GM21737 (cell line): ENCODE data around the gene UNK.
"Not testable (repeated sequence)": the region's sequence is repeated elsewhere in the genome, so short reads cannot be mapped to it uniquely, and the experiment has no call there.

Experiments used
- ATAC-seq: cut with Tn5 transposase; IDR thresholded peaks from one replicate; pipeline ENCODE4 v1.9.1; 2021; ENCODE audit warnings: mild to moderate bottlenecking, moderate library complexity; ENCODE audit not compliant: unreplicated experiment

Gene UNK

GRCh38 chr17:75795820-75796607, 11.4 kb downstream of the UNK start:
- ATAC-seq: no peak

DNA sequence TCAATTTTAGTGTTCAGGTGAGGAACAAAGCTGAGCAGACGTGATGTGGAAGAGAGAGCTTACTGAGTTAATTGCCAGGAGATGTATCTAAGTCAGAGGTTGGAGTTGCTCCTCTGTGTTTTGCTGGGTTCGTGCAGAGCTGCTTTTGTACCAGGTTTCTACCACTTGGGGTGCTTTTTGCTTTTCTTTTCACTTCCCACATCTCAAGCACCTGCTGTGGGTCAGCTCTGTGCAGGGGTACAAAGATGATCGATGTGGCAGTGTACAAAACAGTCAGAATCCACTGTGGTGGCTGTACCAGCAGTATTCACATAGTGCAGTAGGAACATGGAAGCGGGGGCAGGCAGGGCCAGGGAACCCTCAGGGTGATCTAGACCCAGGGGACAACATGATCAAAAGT, 14.8 kb downstream of the UNK start:
- ATAC-seq: no peak

GRCh38 chr17:75803883-75804282, 19.3 kb downstream of the UNK start:
- ATAC-seq: no peak

DNA sequence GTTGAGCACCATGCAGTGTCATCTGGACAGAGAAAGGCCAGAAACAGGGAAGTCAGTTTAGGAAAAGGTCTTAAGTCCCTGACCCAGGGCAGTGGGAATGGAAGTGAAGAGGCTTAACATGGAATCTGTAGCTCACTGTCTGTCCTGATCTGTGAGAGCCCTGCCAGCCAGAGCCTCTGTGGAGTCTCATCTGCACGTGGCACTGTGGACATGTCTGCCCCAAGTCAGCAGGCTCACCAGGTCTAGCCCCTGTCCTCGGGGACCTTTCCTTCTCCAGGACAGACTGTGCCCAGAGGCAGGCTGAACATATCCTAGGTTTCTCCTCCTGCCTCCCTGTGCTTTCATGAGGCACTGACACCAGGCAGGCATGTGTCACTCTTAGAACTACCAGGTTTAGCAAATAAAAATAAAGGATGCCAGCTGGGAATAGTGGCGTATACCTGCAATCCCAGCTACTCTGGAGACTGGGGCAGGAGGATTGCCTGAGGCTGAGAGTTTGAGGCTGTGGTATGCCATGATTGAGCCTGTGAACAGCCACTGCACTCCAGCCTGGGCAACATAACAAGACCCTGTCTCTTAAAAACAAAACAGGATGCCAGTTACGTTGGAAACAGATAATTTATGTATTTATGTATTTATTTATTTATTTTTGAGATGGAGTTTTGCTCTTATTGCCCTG, 22.4 kb downstream of the UNK start:
- no peak for ATAC-seq

- no peak for ATAC-seq
Measured at GRCh38 chr17:75807861-75808260, 23.3 kb downstream of the UNK start.

DNA sequence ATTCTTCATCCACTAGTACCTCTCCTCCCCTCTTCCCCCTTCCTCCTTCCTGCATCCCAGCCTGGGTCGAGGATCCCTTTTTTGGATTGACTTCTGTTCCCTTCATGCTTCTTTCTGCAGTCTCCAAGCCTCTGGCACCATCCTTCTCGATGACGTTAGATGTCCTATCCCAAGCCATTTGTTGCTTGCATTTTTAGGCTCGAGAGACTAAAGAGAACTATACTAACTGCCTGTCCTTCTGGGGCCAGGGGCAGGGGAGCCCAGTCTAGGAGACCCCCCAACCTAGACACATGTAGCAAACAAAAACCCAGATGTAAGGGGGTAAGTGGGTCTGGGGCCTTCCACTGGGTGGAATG, 23.9 kb downstream of the UNK start:
- no peak for ATAC-seq

DNA sequence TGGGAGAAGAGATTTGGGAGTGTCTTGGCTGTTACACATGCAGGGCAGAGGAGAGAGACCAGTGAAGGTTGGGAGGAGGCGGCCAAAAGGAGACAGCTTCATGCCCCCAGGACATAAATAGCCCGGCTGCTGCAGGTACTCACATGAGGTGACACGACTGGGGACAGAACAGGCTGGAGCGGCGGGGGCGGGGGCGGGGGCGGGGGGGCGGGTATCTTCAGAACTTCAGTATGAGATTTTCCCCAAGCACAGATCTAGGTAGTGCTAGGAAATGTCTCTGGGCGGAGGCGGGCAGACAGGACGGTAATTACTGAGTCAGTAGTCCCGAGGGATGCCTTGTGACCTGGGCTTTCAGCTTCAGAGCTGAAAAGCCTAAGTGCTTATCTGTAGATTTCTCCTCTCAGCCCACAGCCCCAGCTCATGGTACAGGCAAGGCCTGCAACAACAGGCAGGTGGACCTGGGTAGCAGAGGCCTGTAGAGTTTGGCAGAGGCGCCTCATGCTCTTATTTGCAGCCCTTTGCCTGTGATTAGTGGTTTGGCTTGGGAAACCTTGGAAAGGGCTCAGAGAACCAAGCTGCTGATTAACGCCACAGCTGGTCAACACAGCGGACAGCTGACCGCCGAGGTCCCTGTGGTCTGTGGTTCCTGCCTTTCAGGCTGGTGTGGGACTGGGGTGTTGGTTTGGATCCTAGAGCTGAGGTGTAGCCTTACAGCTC, 24.5 kb downstream of the UNK start:
- ATAC-seq: peak; percentile 45

DNA sequence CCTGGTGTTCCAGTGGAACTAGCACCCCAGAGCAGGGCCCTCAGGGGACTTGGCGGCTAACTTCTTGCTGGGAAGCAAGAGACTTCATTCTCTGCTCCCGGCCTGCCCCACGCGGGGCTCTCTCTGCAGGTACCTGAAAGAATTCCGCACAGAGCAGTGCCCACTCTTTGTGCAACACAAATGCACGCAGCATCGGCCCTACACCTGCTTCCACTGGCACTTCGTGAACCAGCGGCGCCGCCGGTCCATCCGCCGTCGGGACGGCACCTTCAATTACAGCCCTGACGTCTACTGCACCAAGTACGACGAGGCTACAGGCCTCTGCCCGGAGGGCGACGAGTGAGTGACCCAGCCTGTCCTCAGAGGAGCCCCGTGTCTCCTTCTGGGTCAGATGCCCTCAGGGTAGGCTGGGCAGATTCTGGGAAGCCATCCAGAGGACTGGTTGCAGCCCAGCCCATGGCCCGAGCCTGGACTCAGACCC, 25.1 kb downstream of the UNK start:
- ATAC-seq: no peak

DNA sequence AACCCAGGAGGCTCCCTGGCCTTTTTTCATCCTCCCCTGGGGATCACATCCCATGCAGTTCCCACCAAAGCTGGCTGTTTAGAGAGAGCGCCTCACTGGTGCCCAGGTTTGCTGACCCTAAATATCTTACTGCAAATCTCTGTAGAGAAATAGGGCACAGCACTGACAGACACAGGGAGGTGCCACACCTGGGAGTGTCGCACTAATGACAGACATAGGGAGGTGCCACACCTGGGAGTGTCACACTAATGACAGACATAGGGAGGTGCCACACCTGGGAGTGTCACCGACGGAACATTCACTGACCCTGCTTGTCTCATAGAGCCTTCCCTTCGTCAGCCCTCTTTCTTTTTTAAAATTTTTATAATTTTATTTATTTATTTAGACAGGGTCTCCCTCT, 25.6 kb downstream of the UNK start:
- ATAC-seq: no peak

- not testable (repeated sequence) for ATAC-seq
Measured at GRCh38 chr17:75810756-75811155, 26.1 kb downstream of the UNK start.

DNA sequence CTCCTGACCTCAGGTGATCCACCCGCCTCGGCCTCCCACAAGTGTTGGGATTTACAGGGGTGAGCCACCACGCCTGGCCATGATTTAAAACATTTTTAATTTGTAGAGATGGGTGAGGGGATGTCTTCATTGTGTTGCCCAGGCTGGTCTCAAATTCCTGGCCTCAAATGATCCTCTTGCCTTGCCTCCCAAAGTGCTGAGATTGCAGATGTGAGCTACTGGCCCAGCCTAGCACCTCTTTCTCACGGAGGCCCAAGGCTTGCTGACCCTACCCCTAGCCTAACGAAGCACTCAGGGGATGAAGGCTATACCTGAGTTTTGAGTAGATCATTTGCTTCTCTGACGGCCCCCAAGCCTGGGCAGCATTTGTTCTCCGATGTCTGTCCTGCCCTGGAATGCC, 26.6 kb downstream of the UNK start:
- no peak for ATAC-seq

DNA sequence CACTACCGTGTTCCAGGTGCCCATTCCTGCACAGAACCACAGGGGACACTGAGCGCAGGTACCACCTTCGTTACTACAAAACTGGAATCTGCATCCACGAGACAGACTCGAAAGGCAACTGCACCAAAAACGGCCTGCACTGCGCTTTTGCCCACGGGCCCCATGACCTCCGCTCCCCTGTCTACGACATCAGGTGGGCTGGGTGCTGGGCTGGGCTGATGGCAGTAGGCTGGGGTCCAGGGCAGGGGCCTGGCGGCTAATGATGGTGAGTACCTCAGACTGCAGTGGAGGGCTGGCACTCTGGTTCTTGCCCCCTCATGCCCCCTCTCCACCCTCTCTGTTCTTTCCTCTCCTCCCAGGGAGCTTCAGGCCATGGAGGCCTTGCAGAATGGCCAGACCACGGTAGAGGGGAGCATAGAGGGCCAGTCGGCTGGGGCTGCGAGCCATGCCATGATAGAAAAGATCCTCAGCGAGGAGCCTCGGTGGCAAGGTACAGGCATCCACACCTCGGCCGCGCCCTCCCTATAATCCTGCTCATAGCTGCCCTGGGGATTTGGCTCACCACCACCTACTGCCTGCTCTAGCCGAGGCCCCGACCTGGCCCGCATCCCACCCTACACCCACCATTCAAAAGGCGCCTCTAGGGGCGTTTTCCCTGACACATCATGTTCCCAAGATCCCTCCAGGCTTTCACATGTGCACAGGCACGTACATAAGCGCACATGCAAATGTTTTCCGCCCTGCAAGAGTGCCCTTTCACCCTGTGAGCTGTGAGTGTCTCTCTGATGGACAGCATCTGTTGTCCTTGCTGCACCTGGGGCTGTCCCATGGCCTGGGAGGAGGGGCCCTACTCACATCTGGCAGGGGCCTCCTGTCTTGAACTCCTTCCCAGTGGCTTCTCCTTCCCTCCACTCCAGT, 27.7 kb downstream of the UNK start:
- no peak for ATAC-seq

DNA sequence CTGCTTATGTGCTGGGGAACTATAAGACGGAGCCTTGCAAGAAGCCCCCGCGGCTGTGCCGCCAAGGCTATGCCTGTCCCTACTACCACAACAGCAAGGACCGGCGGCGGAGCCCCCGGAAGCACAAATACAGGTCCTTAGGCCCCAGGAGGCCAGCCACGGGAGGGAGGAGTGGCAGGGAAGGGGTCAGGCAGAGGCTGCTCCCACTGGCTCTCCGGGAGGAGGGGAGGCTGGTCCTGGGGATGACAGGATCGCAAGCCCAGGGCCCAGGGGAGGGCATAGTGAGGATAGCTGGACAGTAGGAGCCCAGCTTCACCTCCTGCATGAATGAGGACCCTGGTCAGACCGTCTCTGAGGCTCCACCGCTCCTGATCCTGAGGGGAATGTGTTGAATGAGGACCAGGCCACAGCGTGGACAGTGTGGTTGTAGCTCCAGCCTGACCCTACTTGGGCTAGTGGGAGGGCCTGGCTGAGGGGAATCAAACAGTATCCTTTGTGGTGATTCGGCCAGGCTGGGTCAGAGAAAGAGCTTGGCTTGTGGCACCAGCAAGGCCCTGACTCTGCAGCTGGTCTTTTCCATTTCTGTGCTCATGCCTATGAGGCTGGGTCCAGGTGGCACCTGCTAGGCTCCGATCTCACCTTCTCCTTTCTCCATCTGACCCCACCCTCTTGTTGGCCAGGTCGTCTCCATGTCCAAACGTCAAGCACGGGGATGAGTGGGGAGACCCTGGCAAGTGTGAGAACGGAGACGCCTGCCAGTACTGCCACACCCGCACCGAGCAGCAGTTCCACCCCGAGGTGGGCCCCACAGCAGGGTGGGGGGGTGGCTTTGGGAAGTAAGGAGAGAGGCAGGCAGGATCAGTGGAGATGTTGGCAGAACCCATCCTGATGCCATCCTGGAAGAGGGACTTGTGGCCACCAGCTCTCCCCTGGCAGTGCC, 28.7 kb downstream of the UNK start:
- no peak for ATAC-seq

- ATAC-seq: no peak
Measured at GRCh38 chr17:75814021-75814395, 29.4 kb downstream of the UNK start.

DNA sequence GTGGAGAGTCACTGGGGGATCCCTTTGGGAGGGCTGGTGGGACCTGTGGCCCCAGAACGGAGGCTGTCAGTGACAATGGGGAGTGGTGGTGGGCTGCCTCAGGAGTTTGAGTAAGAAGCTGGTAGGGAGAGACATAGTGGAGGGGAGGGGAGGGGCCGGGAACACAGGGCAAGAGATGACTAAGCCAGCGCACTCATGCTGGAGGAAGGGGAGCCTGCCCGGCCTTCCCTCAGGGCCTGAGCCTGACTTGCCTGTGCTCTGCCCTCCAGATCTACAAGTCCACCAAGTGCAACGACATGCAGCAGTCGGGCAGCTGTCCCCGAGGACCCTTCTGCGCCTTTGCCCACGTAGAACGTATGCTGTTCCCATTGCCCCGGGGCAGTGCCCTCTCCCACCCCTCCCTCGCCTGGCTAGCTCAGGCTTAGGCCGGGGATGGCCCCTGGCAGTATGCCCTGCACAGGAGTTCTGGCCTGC, 30.3 kb downstream of the UNK start:
- no peak for ATAC-seq

DNA sequence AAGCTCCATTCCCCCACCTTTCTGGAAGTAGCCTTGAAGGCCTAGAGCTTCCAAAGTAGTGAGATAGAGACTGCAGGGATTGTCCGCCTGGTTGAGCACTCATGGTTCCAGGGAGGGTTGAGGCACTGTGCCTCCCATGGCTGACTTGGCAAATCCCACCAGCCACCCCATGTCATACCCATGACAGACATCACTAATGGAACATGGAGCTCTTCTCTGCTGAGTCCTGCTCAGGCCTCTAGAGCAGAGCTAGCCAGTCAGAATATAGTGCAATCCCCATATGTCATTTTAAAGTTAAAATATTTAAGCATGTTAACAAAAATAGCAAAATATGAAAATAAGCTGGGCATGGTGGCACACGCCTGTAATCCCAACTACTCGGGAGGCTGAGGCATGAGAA, 30.8 kb downstream of the UNK start:
- ATAC-seq: no peak

GRCh38 chr17:75816693-75817092, 32.1 kb downstream of the UNK start:
- ATAC-seq: no peak

DNA sequence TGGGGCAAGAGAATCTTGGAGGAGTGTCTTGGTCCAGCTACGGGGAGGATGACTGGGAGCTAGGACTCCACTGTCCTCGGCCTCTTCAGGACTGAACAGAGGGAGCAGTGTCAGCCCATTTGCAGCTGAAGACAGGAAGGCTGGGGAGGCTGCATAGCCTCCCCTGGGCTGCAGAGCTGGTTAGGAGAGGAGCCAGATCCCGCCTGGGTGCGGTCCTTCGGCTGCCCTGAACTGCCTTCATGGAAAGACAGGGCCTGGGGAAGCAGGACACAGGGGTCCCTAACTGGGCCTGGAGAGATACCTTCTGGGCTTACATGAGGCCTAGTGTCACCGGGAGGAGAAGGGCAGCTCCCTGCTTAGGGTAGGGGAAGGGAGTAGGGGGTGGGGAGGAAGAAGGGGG, 33.0 kb downstream of the UNK start:
- no peak for ATAC-seq

DNA sequence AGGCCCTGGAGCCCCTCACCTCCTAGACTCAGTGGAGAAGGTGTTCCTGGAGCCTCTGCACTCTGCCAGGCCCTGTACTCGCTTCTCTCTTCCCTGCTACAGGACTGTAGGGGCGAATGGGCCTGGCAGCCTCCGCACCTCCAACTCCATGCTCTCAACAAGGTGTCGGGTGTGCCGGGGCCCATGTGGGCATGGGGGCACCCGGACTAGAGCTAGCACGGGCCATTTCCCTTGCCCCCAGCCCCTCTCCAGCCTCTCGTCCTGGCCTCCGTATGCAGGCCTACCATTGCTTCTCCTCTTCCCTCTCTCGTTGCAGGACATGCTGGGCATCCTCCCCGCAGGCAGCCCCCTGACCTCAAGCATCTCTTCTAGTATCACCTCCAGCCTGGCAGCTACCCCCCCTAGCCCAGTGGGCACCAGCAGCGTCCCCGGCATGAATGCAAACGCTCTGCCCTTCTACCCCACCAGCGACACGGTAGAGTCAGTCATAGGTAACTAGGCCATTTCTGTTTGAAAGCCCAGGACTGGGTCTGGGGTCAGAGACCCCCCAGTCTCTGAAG, 33.8 kb downstream of the UNK start:
- ATAC-seq: no peak
